Pancreas (tissue), 10 donors: ENCODE data around the gene POPDC3. TPM values are rescaled to one million over a fixed set of nuclear protein-coding genes. Genes with fewer than 3 reads are reported as not detected.

Source experiments
- ATAC-seq, 4 donors: fragments of 200-7000 bp; cut with Tn5 transposase; one replicate each; pipeline versions ENCODE4 v1.8.0 to v1.9.1; 2020; ENCODE audit warnings: mild to moderate bottlenecking in 4 of 4, moderate library complexity in 4 of 4
- DNase-seq, 6 donors: peaks; one replicate each; pipeline ENCODE4 v3.0.0-alpha.2; 2020
- FAIRE-seq: peaks from 2 replicates; lab custom pipeline; 2012; peaks lifted over from hg19 to GRCh38; lab: Jason Lieb, UNC
- H3K27ac ChIP-seq, 4 donors: fragments of 200-600 bp; sonication (generic); 1 replicate in 3 of 4; 2 replicates in 1 of 4; pipeline versions ENCODE4 v1.5.0 to v1.8.0; 2020
- H3K27me3 ChIP-seq, 4 donors: fragments of 200-600 bp; one replicate each; pipeline ENCODE4 v1.8.0; 2021
- H3K36me3 ChIP-seq, 3 donors: fragments of 200-600 bp; sonication (generic) in 1 of 3; one replicate each; pipeline versions ENCODE4 v1.5.0 to v1.8.0; 2020 to 2021
- H3K4me1 ChIP-seq, 3 donors: fragments of 200-600 bp; one replicate each; pipeline ENCODE4 v1.8.0; 2021
- H3K4me3 ChIP-seq, 4 donors: fragments of 200-600 bp; sonication (generic) in 2 of 4; one replicate each; pipeline versions ENCODE4 v1.5.0 to v1.8.0; 2020 to 2021
- H3K9me3 ChIP-seq, 4 donors: fragments of 200-600 bp; one replicate each; pipeline ENCODE4 v1.8.0; 2021
- CTCF ChIP-seq, 4 donors: fragments of 200-600 bp; sonication (generic) in 3 of 4; IDR thresholded peaks; one replicate each; pipeline versions ENCODE4 v1.5.0 to v1.8.0; 2021; ENCODE audit warnings: antibody characterized with exemption in 4 of 4
- WGBS, 2 donors: extraction: QIAGEN DNeasy Blood & Tissue Kit; methylation state at CpG; one replicate each; pipeline ENCODE4 v1.1.7; 2013; 5-methylcytosine and 5-hydroxymethylcytosine counted together
- intact Hi-C, 3 donors: fragments of 100-400 bp; cut with DNase I; formaldehyde crosslinking; loops; one replicate each; pipeline versions ENCODE4 v1.11.1 to v1.14.2; 2022
- polyA plus RNA-seq, 2 donors: library from polyadenylated mRNA; stranded (reverse); fragments of 200-250 nt; gene quantifications; one replicate each; pipeline ENCODE4 v1.2.3, GENCODE V29; 2013
- total RNA-seq, 6 donors: library from RNA; stranded (reverse); fragmentation: NEBNext Ultra II Directional in 4 of 6; extraction: Animal tissue kit (Norgen Biotek cat#: 25700) in 4 of 6; gene quantifications; one replicate each; pipeline versions ENCODE4 v1.2.1 to v1.2.4, GENCODE V29; 2021 to 2023
- donor health status: healthy with polysubstance abuse.
- donor health status: DM: no; HTN: no; CAD: no; lungs with moderate emphysema.
- donor health status: DM: no; HTN: no; CAD: no.
- donor health status: control.
- donor health status: control.
- donor health status: Bipolar disorder and iron deficiency.
- donor health status: DM: yes; HTN: yes; CAD: no.
- donor health status: DM: no; HTN: no; CAD: no.
- donor health status: DM: no; HTN: no; CAD: no.
- donor health status: DM: yes; HTN: yes; CAD: no.

The POPDC3 gene
- total and polyA plus RNA-seq, 8 donors, result 0.35 to 3.0 (median 0.75) TPM; not detected in 4

GRCh38 chr6:105122717-105123116 is 57.1 kb downstream of the POPDC3 start:
- Histone ChIP-seq H3K4me3 (no peak overlapping the region), H3K36me3 (no peaks in the 10 kb centered on the region), H3K27ac (no peak overlapping the region), H3K4me1 (no peaks in the 10 kb centered on the region), H3K9me3 (no peaks in the 10 kb centered on the region), H3K27me3 (no peaks in the 10 kb centered on the region)
- 56 to 67% methylated on average over 6 of the region's 6 CpGs for WGBS, 2 donors
- ATAC-seq (no peak), DNase-seq (no peak), FAIRE-seq (no peak)
- TF ChIP-seq CTCF (IDR thresholded peaks at IDR 0.05), result no peak
- intact Hi-C loops, result no loop called here

DNA sequence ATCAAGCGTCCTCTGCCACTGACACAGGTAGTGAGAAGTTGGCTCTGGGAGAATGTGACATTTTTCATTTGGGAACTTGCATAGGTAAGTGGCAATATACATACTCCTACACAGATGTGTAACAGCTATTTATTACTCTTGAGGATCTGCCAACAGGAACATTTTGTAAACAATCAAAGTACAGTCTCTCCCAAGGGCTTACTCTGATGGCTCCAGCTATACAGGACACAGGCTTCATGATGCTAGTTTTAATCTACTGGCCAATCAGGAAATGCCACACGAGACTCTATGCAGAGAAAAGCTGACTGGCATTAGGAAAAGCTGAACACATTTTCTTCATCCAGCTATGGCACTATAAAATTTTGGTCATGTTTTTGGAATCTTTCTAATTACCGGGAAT is 57.8 kb downstream of the POPDC3 start:
- no peaks in the 10 kb centered on the region for H3K27me3 ChIP-seq
- no peaks in the 10 kb centered on the region for H3K36me3 ChIP-seq
- H3K4me3 ChIP-seq, result no peak overlapping the region
- no peaks in the 10 kb centered on the region for H3K9me3 ChIP-seq
- FAIRE-seq, result no peak
- intact Hi-C loops, result no loop called here
- ATAC-seq, result no peak
- no peaks in the 10 kb centered on the region for H3K4me1 ChIP-seq
- DNase-seq, result no peak
- 69 to 75% methylated on average over 3 of the region's 3 CpGs for WGBS, 2 donors
- no peak for TF ChIP-seq CTCF (IDR thresholded peaks at IDR 0.05)
- no peak overlapping the region for H3K27ac ChIP-seq

DNA sequence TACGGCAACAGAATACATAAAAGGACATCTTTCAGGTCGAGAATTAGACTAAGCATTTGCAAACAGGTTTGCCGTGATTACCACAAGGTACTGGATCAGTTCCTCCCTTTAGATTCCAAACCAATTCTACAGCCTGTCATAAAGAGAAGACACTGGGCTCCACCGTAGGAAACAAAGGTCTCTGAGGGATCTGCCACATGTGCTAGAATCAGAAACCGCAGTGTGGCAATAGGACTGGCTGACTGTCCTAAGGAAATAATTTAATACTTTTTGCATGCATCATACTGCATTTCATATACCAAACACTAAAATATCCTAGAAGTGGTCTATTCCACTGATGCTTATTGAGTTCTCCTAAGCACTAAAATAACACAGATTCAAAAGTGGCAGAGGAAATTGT is 59.2 kb downstream of the POPDC3 start:
- DNase-seq (no peak), FAIRE-seq (no peak), ATAC-seq (no peak)
- no peaks in the 10 kb centered on the region for H3K4me1 ChIP-seq
- H3K4me3 ChIP-seq, result no peak overlapping the region
- TF ChIP-seq CTCF (IDR thresholded peaks at IDR 0.05), result no peak
- H3K27ac ChIP-seq, result no peak overlapping the region
- no peaks in the 10 kb centered on the region for H3K27me3 ChIP-seq
- H3K36me3 ChIP-seq, result no peaks in the 10 kb centered on the region
- intact Hi-C loops, result no loop called here
- WGBS, 2 donors, result 73 to 79% methylated on average over 5 of the region's 5 CpGs
- no peaks in the 10 kb centered on the region for H3K9me3 ChIP-seq

DNA sequence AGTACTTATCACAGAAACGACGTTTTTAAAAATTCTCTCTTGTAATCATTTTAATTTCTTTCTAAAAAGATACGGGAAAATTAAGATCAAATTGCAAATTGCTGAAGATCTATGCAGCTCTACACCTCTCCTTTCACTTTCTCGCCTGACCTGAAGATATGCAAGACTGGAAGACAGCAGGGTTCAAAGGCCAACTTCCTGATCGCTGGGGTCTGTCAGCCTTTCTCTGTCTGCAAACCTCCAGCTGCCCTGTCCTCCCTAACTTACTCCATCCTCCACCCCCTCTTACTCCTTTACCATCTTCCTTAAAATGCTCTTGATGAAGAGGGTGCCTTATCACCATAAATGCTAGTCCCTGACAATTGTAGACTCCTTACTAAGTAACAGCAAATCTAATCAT is 63.7 kb downstream of the POPDC3 start:
- Histone ChIP-seq H3K27me3 (no peaks in the 10 kb centered on the region), H3K4me1 (no peaks in the 10 kb centered on the region), H3K9me3 (no peaks in the 10 kb centered on the region), H3K36me3 (no peaks in the 10 kb centered on the region), H3K27ac (no peak overlapping the region), H3K4me3 (no peak overlapping the region)
- intact Hi-C loops, result no loop called here
- DNase-seq, result no peak
- no peak for TF ChIP-seq CTCF (IDR thresholded peaks at IDR 0.05)
- 55 to 71% methylated on average over 5 of the region's 5 CpGs for WGBS, 2 donors
- no peak for ATAC-seq
- FAIRE-seq, result no peak

GRCh38 chr6:105113422-105113821 is 66.4 kb downstream of the POPDC3 start:
- Histone ChIP-seq H3K9me3 (no peaks in the 10 kb centered on the region), H3K36me3 (no peaks in the 10 kb centered on the region), H3K27me3 (no peaks in the 10 kb centered on the region), H3K4me1 (no peaks in the 10 kb centered on the region), H3K4me3 (no peak overlapping the region), H3K27ac (no peak overlapping the region)
- TF ChIP-seq CTCF (IDR thresholded peaks at IDR 0.05), result no peak
- no peak for FAIRE-seq
- DNase-seq, result no peak
- intact Hi-C loops, result no loop called here
- 44 to 47% methylated on average over 6 of the region's 6 CpGs for WGBS, 2 donors
- no peak for ATAC-seq
